Fibroblast of skin of right biceps (primary cell): ENCODE measurements around the gene SLC8A1.

Experiments used
- DNase-seq: peaks from one replicate; pipeline ENCODE4 v3.0.0-alpha.2; 2013

Gene SLC8A1

DNA sequence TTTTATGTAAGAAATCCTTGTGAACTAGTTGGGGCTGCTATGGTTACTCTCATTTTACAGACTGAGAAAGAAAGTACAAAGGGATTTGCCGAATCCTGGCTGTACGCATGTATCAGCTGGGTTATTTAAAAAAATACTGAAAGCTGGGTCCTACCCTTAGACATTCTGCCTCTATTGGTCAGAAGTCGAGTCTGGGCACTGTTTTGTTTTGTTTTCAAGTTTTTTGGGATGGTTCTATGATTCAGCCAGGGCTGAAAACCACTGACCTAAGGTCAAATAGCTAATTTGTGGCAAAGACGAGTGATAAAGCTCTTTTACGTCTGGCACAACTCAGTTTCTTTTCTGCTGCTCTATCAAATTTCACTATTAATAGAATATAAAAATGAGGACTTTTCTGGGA, 5.9 kb upstream of the SLC8A1 start:
- no peak for DNase-seq

- no peak for DNase-seq
These were observed 5.5 kb upstream of the SLC8A1 start for GRCh38 chr2:40457366-40457765.

DNA sequence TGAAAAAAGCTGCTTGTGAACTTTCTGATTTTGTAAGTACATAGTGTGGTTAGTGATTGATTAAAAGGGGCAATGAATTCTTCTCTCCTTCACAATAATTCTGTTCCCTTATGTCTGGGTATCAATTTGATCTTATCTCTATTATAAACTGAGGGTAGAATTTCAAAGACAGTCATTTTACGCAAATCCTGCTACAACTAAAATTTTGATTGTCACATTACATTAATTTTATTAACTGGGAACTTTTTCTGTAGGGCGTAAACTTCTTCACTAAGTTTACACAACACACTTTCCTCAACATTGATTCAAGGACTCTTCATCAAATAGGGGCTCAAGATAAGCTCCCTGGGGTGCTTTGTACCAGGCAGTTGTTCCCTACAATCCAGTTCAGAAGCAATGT, 5.0 kb upstream of the SLC8A1 start:
- no peak for DNase-seq

DNA sequence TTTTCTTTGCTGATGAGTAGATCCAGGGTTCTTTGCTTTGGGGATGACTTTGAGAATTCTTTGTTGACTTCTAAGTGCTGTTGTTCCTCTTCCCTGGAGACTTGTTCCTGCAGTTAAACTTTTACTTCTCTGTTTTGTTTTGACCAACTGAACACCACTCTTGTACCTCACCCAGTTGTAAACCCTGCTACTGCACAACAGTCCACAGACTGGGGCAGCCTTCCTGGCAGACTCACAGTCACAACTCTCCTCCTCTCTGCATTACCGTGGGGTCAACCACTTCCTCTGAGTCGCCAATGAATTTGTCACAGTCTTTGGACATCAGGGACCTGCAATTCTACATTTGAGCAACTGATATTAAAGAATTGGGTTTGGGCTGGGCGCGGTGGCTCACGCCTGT, 3.8 kb upstream of the SLC8A1 start:
- peak; percentile 45 for DNase-seq

DNA sequence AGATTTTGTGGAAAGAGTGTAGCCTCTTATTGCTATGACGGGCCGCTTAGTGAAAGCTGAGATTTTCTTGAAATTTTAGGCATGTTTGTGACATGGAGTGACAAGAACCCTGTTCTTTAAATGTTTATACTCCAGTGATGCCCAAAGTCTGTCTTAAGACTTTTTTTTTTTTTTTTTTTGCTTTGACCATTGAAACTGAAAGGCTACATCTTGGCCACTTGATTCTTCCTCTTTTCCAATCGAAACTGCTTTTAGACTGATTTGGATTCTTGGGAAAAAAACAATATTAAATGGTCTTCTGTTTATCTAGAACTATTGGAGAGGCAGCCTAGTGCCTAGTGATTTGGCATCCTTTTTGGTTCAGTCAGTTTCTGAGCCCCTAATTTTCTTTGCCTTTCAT, 2.4 kb upstream of the SLC8A1 start:
- no peak for DNase-seq

DNA sequence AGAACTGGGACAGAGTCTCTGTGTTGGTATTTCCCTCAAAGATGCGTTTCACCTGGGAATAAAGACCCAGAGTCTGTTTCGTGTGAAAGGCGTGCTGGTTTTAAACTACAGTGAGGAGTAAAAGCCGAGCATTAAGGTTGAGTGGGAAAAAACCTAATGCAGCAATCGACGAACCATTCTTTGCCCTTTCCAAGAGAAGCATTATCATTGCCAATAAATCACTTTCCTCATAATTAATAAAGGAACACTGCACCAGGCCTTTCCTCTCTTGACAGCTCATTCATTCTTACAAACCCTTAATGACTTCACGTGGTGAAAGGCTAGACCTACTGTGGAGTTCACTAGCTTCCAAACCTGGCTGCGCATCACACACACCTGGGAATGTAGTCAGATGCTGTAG, 896 bp upstream of the SLC8A1 start:
- DNase-seq = no peak

DNA sequence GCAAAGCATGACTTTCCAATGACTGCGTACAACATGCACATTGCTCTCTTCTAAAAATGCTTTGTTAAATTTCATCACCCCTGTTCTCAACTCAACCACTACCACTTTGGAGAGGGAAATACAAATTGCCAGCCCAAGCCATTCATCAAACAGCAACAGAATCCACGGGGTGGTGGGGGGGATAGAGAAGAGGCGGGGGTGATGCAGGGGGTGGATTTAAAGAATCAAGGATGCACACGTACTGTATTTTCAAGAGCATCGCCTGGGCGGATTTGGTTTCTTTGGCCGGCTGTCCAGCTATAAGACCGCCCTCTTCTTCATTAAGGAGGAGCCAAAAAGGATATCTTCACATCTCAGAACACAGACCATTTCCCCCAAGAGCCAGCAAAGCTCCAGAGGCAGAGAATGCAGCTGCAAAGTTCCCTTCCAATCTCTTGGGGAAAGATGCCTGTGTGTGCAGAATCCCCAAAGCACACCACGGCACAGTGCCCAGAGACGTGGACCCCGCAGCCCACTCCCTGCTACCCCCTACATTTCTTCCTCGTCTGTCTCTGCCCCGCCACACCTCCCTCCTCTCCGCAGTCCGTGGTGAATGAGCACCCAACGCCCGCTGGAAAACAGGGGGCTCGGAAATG, 977 bp downstream of the SLC8A1 start:
- peak; percentile 88 for DNase-seq

- DNase-seq = peak; percentile 74
These were observed 1.7 kb downstream of the SLC8A1 start for GRCh38 chr2:40450066-40450795.

GRCh38 chr2:40448476-40449079, 3.3 kb downstream of the SLC8A1 start:
- peak; percentile 52 for DNase-seq

- DNase-seq = no peak
These were observed 6.4 kb downstream of the SLC8A1 start for GRCh38 chr2:40445467-40445866.

GRCh38 chr2:40440835-40441234, 11.1 kb downstream of the SLC8A1 start:
- peak; percentile 50 for DNase-seq

- peak; percentile 69 for DNase-seq
These were observed 12.4 kb downstream of the SLC8A1 start for GRCh38 chr2:40439473-40439872.

DNA sequence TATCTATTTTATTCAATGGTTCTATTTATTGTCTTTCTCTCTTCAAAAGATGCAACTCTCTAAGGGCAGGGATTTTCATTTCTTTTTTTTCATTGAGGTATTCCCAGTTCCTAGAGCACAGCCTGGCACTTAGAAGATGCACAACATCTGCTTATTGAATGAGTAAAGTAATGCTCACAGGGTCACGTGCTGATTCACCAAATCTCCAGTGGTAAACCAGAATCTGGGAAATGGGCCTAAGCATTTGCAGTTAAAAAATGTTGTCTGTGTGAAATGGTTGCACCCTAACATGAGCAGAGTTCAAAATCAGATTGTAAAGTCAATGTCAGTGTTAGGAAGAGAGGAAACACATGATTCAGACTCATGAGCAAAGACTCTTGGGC, 15.8 kb downstream of the SLC8A1 start:
- peak; percentile 39 for DNase-seq

DNA sequence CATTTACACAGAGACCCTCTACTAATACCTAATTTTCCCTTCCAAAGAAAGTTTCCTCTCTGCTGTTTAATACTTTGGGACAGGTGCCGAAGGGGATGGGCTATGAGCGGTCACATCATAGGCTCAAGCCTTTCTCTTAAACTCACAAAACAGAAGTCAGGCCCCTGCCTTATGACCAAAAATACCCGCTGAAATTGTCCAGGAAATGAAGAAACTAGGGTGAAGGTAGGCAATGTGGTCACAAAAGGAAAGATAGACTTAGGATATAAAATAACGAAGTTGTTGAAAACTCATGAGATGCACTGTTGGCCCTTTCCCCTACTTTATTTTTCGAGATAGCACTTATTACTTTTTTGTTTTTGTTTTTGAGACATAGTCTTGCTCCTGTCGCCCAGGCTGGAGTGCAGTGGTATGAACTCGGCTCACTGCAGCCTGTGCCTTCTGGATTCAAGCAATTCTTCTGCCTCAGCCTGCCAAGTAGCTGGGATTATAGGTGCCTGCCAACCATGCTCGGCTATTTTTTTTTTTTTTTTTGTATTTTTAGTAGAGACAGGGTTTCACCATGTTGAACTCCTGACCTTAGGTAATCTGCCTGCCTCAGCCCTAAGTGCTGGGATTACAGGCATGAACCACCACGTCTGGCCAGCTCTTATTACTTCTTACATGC, 16.3 kb downstream of the SLC8A1 start:
- DNase-seq = no peak

- peak; percentile 99 for DNase-seq
These were observed 17.1 kb downstream of the SLC8A1 start for GRCh38 chr2:40434731-40435271.

GRCh38 chr2:40433736-40434135, 18.2 kb downstream of the SLC8A1 start:
- DNase-seq = no peak

DNA sequence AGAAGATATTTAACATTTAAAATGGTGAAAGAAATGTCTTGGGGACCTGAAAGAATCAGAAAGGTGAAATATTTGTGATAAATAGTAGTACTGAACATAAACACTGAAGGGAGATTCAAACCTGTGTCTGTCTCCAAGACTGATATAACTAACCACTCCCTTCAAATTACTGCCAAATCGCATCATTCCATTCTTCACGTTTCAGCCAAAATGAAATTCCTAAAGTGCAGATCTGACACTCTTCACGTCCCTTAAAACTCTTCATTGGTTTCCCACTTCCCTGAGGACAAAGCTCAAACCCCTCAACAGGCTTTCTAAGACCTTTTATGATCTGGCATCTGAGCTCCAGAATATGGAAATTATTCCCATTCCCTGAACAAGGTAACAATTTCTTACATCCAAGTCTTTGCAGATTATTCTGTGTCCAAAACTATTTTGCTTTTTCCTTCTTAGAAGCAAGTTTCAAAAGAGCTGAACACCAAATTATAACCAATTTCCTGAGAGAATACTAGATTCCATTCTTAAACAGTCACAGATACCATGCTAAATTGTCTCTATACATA, 18.9 kb downstream of the SLC8A1 start:
- peak; percentile 45 for DNase-seq

DNA sequence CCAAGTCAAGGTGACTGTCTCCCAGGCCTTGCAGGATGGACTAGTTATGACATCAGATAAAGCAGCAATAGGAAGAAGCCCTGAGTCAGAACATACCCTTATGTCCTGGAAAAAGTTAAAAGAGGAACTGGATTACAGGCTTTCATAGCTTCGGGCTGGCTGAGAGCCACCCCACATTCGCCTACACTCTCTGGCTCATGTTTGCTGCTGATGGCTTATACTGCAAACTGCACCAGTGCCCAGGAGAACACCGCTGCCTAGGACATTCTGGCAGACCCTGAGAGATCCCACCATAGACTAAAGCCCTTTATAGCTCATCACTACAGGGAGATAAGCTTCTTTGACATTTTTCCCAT, 20.3 kb downstream of the SLC8A1 start:
- DNase-seq = peak; percentile 84

DNA sequence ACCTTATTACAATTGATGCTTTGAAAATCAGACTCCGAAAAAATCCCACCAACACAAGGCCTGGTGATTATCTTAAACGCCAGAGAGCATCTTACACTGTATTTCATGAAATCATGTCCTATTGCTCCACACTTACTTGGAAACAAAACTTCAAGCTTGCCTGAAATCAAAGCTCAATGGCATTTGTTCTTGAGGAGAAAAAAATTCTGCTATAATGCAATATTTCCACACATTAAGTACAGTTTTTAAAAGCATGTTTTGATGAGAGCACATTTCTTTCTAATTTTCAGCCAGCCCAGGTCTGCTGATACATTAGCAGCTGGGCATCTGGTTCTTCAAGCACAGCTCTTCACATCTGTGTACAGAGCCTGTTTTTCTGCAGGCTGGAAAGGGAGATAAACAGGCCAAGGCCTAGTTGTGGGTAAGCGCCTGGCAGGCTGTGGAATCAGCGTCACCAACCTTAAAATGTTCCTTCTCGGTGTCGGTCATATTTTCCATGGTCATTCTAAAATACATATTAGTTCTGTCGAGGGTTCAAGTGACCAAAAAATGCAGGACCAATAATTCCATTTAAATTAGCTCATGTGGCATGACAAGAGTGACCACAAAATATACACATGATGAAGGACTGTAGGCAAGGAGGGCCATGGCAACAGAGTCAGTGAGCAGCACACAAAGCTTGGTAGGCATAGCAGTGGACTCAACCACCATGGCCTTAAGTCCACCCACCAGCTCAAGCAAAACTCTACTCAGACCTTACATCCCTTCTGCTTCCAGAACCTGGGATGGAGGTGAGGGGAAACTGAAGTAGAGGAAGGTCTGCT, 20.9 kb downstream of the SLC8A1 start:
- DNase-seq = no peak

DNA sequence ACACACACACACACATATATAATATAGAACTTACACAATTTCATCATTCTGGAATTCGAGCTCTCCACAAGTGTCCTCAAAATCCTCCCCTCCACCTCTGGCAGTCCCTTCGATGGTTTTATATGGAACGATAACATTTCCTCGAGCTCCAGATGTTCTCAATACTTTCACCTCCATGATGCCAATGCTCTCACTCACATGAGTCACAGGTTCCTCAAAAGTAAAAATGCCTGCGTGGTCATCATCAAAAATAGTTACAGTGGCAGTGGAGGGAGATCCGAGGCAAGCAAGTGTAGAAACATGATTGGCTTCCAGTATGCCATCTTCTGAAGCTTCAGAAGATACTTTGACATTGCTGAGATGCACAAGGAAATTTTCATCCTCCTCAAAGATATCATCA, 23.5 kb downstream of the SLC8A1 start:
- DNase-seq = peak; percentile 26

GRCh38 chr2:40421631-40422297, 30.1 kb downstream of the SLC8A1 start:
- DNase-seq = no peak

- no peak for DNase-seq
These were observed 31.4 kb downstream of the SLC8A1 start for GRCh38 chr2:40420478-40420877.
